HuH-7 (cell line): ENCODE data around the gene PTPRN2.
"Not testable (repeated sequence)": the region's sequence is repeated elsewhere in the genome, so short reads cannot be mapped to it uniquely, and the experiment has no call there.

ENCODE experiments used
- DNase-seq: peaks from one replicate; pipeline ENCODE4 v3.0.0; 2011; ENCODE audit warnings: low spot score

Gene PTPRN2

DNA sequence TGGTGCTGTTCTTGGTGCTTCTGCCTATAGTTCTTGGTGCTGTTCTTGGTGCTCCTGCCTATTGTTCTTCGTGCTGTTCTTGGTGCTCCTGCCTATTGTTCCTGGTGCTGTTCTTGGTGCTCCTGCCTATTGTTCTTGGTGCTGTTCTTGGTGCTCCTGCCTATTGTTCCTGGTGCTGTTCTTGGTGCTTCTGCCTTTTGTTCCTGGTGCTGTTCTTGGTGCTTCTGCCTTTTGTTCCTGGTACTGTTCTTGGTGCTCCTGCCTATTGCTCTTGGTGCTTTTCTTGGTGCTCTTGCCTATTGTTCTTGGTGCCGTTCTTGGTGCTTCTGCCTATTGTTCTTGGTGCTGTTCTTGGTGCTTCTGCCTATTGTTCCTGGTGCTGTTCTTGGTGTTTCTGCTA, 71.1 kb downstream of the PTPRN2 start:
- DNase-seq, result no peak

- DNase-seq, result no peak
These were observed 74.8 kb downstream of the PTPRN2 start for GRCh38 chr7:158512869-158513268.

- DNase-seq, result no peak
These were observed 75.6 kb downstream of the PTPRN2 start for GRCh38 chr7:158512042-158512441.

GRCh38 chr7:158508802-158509385, 78.7 kb downstream of the PTPRN2 start:
- DNase-seq, result no peak

- not testable (repeated sequence) for DNase-seq
These were observed 79.3 kb downstream of the PTPRN2 start for GRCh38 chr7:158508321-158508720.

DNA sequence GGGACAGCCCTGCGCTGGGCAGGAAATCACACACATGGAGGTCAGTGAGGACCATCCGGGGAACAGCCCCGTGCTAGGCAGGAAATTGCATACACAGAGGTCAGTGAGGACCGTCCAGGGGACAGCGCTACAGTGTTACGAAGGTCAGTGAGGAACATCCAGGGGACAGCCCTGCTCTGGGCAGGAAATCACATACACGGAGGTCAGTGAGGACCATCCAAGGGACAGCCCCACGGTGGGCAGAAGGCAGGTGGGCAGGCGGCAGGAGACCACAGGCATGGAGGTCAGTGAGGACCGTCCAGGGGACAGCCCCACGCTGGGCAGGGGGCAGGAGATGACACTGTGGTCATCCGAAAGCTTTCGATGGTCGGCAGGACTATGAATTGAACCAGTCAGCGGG, 79.7 kb downstream of the PTPRN2 start:
- no peak for DNase-seq

GRCh38 chr7:158507175-158507574, 80.4 kb downstream of the PTPRN2 start:
- DNase-seq, result not testable (repeated sequence)

- no peak for DNase-seq
These were observed 81.0 kb downstream of the PTPRN2 start for GRCh38 chr7:158506626-158507025.

- DNase-seq, result no peak
These were observed 81.9 kb downstream of the PTPRN2 start for GRCh38 chr7:158505683-158506082.

GRCh38 chr7:158502068-158502750, 85.4 kb downstream of the PTPRN2 start:
- no peak for DNase-seq

DNA sequence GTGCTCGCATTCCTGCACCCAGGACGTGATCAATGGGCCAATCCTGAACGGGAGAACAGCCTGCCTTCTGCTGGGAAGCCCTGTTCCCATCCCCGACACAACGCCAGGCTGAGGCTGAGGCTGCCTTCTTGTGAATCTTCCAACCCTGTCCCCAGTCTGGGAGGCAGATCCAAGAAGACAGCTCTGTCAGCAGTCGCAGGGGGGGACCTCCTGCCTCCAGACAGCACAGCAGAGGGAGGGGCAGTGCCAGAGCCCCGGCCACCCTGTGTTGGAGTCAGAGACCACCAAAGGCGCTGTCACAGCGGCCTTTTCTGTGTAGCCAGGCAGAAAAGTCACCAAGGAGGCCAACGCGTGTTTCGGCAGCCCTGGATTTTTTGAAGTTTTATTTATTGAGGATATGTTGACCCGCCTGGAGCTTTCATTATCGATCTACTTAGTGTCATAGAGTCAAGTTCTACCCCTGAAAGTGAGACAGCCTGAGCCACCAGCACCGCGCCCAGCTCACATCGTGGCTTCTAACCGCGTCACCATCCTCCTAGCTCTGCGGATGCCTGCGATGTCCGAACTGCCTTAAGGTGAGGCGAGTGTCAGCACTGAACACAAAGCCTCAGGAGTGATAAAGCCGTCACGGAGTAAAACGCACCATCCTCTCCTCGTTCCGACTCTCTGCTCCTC, 86.1 kb downstream of the PTPRN2 start:
- no peak for DNase-seq

GRCh38 chr7:158500651-158501052, 87.0 kb downstream of the PTPRN2 start:
- no peak for DNase-seq

GRCh38 chr7:158499082-158499455, 88.6 kb downstream of the PTPRN2 start:
- no peak for DNase-seq

DNA sequence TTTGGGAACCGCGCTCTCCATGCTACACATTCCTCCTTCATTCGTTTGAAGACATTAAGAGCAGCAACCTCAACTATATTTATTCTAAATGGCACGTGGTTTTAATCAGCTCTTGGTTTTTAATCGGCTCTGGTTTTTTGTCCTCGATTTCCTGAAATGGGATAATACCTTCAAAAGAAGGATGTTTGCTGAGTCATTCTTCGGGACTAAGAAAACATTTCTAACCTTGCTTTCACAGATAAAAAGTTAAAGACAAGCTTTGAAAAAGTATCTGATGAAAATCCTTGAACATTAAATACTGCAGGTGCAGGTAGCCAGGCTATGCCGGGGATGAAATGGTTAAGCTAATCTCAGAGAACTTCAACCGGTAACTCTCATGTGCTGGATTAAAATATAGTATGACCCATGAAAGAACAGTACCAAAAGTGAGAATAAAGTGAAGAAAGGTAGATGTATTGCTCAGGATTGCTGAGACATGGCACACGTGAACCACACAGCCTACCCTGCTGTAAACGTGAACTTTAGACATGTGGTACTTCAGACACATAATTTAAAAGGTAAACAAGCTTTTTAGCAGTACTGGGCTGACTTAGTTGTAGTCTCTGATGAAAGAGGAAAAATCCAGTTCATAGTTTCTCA, 89.1 kb downstream of the PTPRN2 start:
- no peak for DNase-seq

DNA sequence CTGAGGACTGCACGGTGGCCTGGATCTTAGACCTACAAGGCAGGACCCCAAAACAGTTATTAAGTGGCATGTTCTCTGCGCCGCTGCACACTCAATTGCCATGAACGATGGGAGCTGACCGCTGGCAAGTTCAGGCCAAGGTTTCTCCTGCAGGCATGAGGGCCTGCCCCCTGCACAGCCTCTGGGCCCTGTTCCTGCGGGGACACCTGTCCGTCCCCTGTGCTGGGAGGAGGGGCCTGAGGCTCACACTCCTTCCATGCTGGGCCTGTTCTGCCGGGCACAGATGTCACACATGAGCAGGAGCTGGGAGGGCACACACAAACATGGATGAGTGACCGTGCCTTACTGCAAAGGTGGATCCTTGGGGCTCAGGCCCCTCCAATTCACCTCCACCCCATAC, 90.0 kb downstream of the PTPRN2 start:
- no peak for DNase-seq

GRCh38 chr7:158495786-158496185, 91.8 kb downstream of the PTPRN2 start:
- peak; percentile 32 for DNase-seq

DNA sequence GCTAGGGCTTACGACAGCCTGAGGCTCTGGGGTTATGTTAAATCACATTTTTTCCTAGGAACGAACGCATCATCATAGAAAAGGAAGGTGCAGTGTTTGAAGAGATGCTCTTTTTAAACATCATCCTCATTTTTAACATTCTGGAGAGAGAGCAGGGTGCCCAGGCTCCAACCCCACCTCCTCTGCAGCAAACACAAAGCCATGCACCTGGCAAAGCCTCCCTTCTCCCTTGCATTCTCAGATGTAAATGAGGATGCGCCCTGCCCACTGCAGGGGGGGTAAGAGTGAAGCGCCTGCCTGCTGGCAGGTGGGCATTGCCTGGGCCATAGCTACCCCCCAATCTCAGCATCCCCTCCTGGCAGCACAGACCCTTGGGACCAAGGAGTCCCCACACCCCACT, 92.4 kb downstream of the PTPRN2 start:
- no peak for DNase-seq

DNA sequence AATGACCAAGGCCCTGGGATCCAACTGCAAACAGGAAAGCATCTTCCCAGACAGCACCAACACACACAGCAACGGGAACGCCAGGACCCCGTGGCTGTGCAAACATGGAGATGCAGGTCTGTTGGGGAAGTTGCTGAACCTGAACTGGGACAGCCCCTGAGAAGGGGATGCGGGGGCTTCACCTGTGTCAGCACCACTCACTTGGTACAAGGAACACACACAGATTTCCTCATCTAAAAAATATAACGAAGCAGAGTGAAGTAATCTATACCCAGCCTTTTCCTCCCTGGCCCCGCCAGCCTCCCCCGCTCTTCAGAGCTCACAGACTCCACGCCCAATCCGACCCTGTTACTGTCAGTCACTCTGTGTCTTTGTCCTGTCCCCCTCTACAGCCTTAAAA, 93.0 kb downstream of the PTPRN2 start:
- no peak for DNase-seq

DNA sequence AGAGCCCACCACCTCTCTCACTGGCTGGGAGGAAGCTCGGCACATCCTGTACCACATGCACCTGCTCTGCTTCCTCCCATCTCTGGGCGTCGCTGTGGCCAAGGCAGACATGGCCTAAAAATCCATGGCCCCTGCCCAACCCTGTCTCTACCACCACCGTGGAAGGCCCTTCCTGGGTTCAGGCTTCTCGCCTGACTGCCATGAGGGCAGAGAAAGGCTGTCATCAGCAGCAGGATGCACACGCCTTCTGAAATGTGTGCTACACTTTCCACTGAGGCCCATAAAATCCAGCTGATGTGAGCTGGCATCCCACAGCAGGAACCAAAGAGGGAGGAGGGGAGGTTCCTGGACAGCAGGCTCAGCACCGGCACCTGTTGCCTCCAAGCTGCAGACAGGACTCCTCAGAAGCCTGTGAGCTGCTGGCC, 93.4 kb downstream of the PTPRN2 start:
- DNase-seq, result peak; percentile 46

DNA sequence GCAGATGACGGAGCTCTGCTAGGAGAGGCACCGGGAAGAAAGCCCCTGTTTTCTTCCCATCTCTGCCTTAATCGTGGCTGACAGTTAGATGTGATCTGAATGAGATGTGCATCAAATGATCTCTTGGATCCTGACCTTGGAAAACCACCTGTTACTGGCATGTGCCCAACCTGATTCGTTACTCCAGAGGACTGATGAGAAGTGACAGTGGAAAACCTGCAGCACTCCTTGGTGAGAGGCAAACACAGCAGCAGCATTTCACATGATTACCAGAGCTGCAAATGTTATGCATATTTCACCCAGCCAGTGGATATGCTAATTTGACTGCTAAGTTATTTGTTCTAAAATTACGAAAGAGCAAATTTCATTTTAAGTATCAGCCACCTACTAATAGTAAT, 95.3 kb downstream of the PTPRN2 start:
- DNase-seq, result no peak

- DNase-seq, result no peak
These were observed 96.5 kb downstream of the PTPRN2 start for GRCh38 chr7:158491094-158491493.

DNA sequence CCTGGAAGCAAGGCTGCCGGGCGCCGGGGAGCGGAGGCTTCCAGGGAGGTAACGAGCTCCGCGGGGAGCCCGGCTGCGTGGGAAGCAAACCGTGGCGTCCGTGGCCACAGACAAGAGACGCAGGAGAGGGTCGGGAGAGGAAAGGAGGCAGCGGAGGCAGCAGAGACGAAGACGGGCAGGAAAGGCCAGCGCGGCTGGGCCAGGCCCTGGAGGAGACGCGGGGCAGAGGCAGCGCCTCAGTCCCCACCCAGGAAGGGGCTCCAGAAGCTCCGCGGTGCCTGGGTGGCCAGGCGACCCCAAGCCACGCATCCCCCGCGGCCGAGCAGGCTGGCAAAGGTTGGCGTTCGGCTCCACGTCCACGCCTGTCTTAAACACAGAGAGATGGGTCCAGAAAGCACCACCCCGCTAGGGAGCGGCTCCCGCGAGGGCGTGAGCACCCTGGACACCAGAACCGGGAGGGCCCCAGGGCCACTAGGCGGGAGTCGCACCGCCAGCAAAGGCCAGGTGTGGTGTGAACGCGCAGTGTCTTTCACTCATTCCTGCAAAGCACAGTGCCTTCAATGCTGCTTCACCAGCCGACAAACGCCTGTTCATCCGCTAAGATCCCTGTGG, 97.3 kb downstream of the PTPRN2 start:
- DNase-seq, result no peak
